ENCODE measurements around the gene B4GALT6. TPM values are rescaled to one million over a fixed set of nuclear protein-coding genes. Genes with fewer than 3 reads are reported as not detected.

Gene B4GALT6
- total RNA-seq, 2 donors from 2014 or later = 3.4 to 5.6 TPM

DNA sequence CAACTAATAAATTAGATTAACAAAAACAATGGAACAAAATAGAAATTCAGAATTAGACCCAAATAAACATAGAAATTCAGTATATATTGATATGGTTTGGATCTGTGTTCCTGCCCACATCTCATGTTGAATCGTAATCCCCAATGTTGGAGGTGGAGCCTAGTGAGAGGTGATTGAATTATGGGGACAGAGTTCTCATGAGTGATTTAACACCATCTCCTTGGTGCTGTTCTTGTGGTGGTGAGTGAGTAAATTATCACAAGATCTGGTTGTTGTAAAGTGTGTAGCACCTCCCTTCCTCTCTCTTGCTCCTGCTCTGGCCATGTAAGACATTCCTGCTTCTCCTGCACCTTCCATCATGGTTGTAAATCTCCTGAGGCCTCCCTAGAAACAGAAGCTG is 16.6 kb upstream of the B4GALT6 start:
- no peaks in the 10 kb centered on the region for H3K36me3 ChIP-seq
- H3K4me3 ChIP-seq = no peak overlapping the region
- DNase-seq (ENCODE audit: low spot score) = no peak
- H3K9me3 ChIP-seq = peaks cover 0 to 7% of the 10 kb centered on the region in 2 donors
- no peaks in the 10 kb centered on the region for H3K4me1 ChIP-seq
- TF ChIP-seq, protein P1, sequence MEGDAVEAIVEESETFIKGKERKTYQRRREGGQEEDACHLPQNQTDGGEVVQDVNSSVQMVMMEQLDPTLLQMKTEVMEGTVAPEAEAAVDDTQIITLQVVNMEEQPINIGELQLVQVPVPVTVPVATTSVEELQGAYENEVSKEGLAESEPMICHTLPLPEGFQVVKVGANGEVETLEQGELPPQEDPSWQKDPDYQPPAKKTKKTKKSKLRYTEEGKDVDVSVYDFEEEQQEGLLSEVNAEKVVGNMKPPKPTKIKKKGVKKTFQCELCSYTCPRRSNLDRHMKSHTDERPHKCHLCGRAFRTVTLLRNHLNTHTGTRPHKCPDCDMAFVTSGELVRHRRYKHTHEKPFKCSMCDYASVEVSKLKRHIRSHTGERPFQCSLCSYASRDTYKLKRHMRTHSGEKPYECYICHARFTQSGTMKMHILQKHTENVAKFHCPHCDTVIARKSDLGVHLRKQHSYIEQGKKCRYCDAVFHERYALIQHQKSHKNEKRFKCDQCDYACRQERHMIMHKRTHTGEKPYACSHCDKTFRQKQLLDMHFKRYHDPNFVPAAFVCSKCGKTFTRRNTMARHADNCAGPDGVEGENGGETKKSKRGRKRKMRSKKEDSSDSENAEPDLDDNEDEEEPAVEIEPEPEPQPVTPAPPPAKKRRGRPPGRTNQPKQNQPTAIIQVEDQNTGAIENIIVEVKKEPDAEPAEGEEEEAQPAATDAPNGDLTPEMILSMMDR (IDR thresholded peaks at IDR 0.05) = no peak
- no peak overlapping the region for H3K27ac ChIP-seq
- no peaks in the 10 kb centered on the region for H3K27me3 ChIP-seq

- H3K4me1 ChIP-seq = no peaks in the 10 kb centered on the region
- no peak for DNase-seq (ENCODE audit: low spot score)
- no peaks in the 10 kb centered on the region for H3K36me3 ChIP-seq
- peaks cover 0 to 7% of the 10 kb centered on the region in 2 donors for H3K9me3 ChIP-seq
- H3K27ac ChIP-seq = no peak overlapping the region
- H3K4me3 ChIP-seq = no peak overlapping the region
- TF ChIP-seq, protein P1 (IDR thresholded peaks at IDR 0.05) = no peak
- H3K27me3 ChIP-seq = no peaks in the 10 kb centered on the region
These were observed 13.2 kb upstream of the B4GALT6 start for GRCh38 chr18:31697351-31698298.

DNA sequence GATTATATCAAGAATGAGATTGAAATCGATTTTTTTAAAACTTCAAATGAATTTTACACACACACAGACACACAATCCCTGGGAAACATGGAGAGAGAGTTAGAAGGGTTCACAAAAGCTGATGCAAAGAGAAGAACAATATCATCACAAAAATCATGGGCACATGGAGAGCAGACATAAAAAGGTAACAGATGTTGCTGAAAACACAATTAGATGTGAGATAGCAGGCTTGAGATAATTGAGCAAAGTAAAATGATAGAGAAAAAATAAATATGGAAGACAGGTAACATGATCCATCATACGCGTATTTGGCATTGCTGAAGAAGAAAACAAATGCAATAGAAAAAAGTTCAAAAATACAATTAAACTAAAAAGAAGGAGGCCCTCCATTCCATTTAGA is 11.6 kb upstream of the B4GALT6 start:
- H3K9me3 ChIP-seq = peaks cover 0 to 7% of the 10 kb centered on the region in 2 donors
- TF ChIP-seq, protein P1 (IDR thresholded peaks at IDR 0.05) = no peak
- no peaks in the 10 kb centered on the region for H3K4me1 ChIP-seq
- no peak for DNase-seq (ENCODE audit: low spot score)
- no peak overlapping the region for H3K4me3 ChIP-seq
- no peak overlapping the region for H3K27ac ChIP-seq
- no peaks in the 10 kb centered on the region for H3K27me3 ChIP-seq
- no peaks in the 10 kb centered on the region for H3K36me3 ChIP-seq

DNA sequence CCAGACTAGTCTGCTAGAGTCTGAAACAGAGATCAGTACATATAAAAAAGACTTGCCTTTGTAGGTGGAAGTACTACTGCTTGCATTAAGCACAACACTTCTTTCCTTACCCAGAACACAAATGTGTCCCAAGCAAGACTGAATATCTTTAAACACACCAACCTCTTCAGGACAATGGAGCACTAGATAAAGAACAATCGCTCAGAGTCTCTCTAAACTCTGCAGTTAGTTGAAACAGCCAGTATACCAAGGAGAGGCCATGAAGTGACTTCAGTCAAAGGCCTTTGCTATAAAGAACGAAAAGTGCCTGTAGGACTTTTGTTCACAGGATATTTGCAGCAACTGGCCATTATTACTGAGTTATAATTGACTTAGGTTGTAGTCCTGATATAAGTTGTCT is 9.9 kb upstream of the B4GALT6 start:
- Histone ChIP-seq H3K4me1 (no peaks in the 10 kb centered on the region), H3K27ac (no peak overlapping the region), H3K9me3 (peaks cover 0 to 7% of the 10 kb centered on the region in 2 donors), H3K4me3 (no peak overlapping the region), H3K36me3 (no peaks in the 10 kb centered on the region), H3K27me3 (no peaks in the 10 kb centered on the region)
- no peak for DNase-seq (ENCODE audit: low spot score)
- TF ChIP-seq, protein P1 (IDR thresholded peaks at IDR 0.05) = no peak

DNA sequence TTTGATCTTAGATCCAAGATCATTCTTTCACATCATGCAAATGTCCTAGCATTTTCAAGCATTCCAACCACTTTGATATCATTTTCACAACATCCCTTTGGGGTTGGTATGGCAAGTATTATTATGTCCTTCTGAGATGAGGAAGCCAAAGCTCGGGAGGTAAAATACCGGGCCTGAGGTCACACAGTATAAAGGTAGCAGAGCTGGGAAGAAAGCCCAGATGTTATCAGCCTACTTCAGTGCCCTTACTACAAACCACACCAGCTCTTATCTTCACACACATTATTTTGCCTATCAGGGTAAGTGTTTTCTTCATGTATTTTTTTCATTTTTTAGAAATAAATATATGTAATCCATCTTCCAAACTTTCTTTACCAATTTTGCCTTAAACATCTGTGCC is 4.2 kb upstream of the B4GALT6 start:
- Histone ChIP-seq H3K36me3 (no peaks in the 10 kb centered on the region), H3K27ac (no peak overlapping the region), H3K4me3 (no peak overlapping the region), H3K27me3 (no peaks in the 10 kb centered on the region), H3K9me3 (no peaks in the 10 kb centered on the region), H3K4me1 (peaks cover 0 to 5% of the 10 kb centered on the region in 2 donors)
- TF ChIP-seq, protein P1 (IDR thresholded peaks at IDR 0.05) = no peak
- DNase-seq (ENCODE audit: low spot score) = no peak

All from right atrium auricular region (tissue), 2 donors.